WTC11 (cell line): ENCODE data around the gene ASCC1. TPM values are rescaled to one million over a fixed set of nuclear protein-coding genes. Genes with fewer than 3 reads are reported as not detected.

Experiments used
- ATAC-seq: fragments of 200-7000 bp; cut with Tn5 transposase; 2 replicates; pipeline ENCODE4 v1.10.0; 2021; ENCODE audit warnings: mild to moderate bottlenecking, moderate library complexity
- CTCF ChIA-PET: fragments of 300-600 bp; sonication (Branson Sonifier 250); formaldehyde crosslinking; loops from one replicate; lab custom pipeline; 2021; ENCODE audit warnings: antibody characterized with exemption; lab: Charles Lee
- POLR2A ChIA-PET: fragments of 350-600 bp; sonication (Branson Sonifier 250); formaldehyde crosslinking; loops from one replicate; lab custom pipeline; 2021; ENCODE audit warnings: antibody characterized with exemption; lab: Charles Lee
- DNase-seq: peaks from one replicate; pipeline ENCODE4 v3.0.0; 2021; ENCODE audit warnings: low spot score
- H3K27ac Mint-ChIP-seq: 2 replicates; pipeline ENCODE4 v1.8.0; 2021; ENCODE audit warnings: mixed read lengths
- H3K27me3 Mint-ChIP-seq: 2 replicates; pipeline ENCODE4 v1.8.0; 2021; ENCODE audit warnings: low read depth, mild to moderate bottlenecking, moderate library complexity, mixed read lengths
- H3K36me3 Mint-ChIP-seq: 2 replicates; pipeline ENCODE4 v1.8.0; 2021; ENCODE audit warnings: mixed read lengths
- H3K4me1 Mint-ChIP-seq: 2 replicates; pipeline ENCODE4 v1.8.0; 2022; ENCODE audit warnings: mixed read lengths
- H3K4me3 Mint-ChIP-seq: 2 replicates; pipeline ENCODE4 v1.8.0; 2021; ENCODE audit warnings: mild to moderate bottlenecking, moderate library complexity, mixed read lengths
- H3K9me3 Mint-ChIP-seq: 2 replicates; pipeline ENCODE4 v1.8.0; 2021; ENCODE audit warnings: mixed read lengths
- ATF1 ChIP-seq: sonication (generic); formaldehyde crosslinking; IDR thresholded peaks from 2 replicates; pipeline ENCODE4 v1.8.1; 2023; ENCODE audit warnings: mild to moderate bottlenecking, moderate library complexity, missing genetic modification reagents
- ATF2 ChIP-seq: sonication (generic); formaldehyde crosslinking; IDR thresholded peaks from 2 replicates; pipeline ENCODE4 v1.8.1; 2022; ENCODE audit warnings: low read depth, missing genetic modification reagents, borderline replicate concordance
- E2F4 ChIP-seq: sonication (generic); formaldehyde crosslinking; IDR thresholded peaks from 2 replicates; pipeline ENCODE4 v1.8.1; 2022; ENCODE audit warnings: low read depth, mild to moderate bottlenecking, moderate library complexity, missing genetic modification reagents, borderline replicate concordance
- E2F5 ChIP-seq: sonication (generic); formaldehyde crosslinking; IDR thresholded peaks from 2 replicates; pipeline ENCODE4 v1.8.1; 2022; ENCODE audit warnings: mild to moderate bottlenecking, moderate library complexity, missing genetic modification reagents
- ESRRA ChIP-seq: sonication (generic); formaldehyde crosslinking; IDR thresholded peaks from 2 replicates; pipeline ENCODE4 v1.8.1; 2022; ENCODE audit warnings: mild to moderate bottlenecking, missing genetic modification reagents, borderline replicate concordance
- ETV6 ChIP-seq: sonication (generic); formaldehyde crosslinking; IDR thresholded peaks from 2 replicates; pipeline ENCODE4 v1.8.1; 2022; ENCODE audit warnings: mild to moderate bottlenecking, missing genetic modification reagents
- MYBL2 ChIP-seq: sonication (generic); formaldehyde crosslinking; IDR thresholded peaks from 2 replicates; pipeline ENCODE4 v1.8.1; 2023; ENCODE audit warnings: mild to moderate bottlenecking, moderate library complexity, missing genetic modification reagents
- NFATC4 ChIP-seq: fragments of 250-450 bp; sonication (Bioruptor Pico); IDR thresholded peaks from 2 replicates; pipeline ENCODE4 v1.9.0; 2021; ENCODE audit warnings: mild to moderate bottlenecking
- NFE2L1 ChIP-seq: sonication (generic); formaldehyde crosslinking; IDR thresholded peaks from 2 replicates; pipeline ENCODE4 v1.8.1; 2023; ENCODE audit warnings: missing genetic modification reagents
- NR2C2 ChIP-seq: sonication (generic); formaldehyde crosslinking; IDR thresholded peaks from 2 replicates; pipeline ENCODE4 v1.8.0; 2022; ENCODE audit warnings: mild to moderate bottlenecking, missing genetic modification reagents
- PREB ChIP-seq: sonication (generic); formaldehyde crosslinking; IDR thresholded peaks from 2 replicates; pipeline ENCODE4 v1.8.1; 2022; ENCODE audit warnings: mild to moderate bottlenecking, missing genetic modification reagents, moderate library complexity, borderline replicate concordance
- TEAD4 ChIP-seq: sonication (generic); formaldehyde crosslinking; IDR thresholded peaks from 2 replicates; pipeline ENCODE4 v1.8.0; 2022; ENCODE audit warnings: mild to moderate bottlenecking, missing genetic modification reagents
- USF2 ChIP-seq: sonication (generic); formaldehyde crosslinking; IDR thresholded peaks from 2 replicates; pipeline ENCODE4 v1.8.1; 2023; ENCODE audit warnings: mild to moderate bottlenecking, missing genetic modification reagents, moderate library complexity
- ZBTB43 ChIP-seq: sonication (generic); formaldehyde crosslinking; IDR thresholded peaks from 2 replicates; pipeline ENCODE4 v1.8.1; 2023; ENCODE audit warnings: mild to moderate bottlenecking, missing genetic modification reagents
- ZNF416 ChIP-seq: fragments of 250-450 bp; sonication (Bioruptor Pico); IDR thresholded peaks from 2 replicates; pipeline ENCODE4 v1.9.0; 2021; ENCODE audit warnings: mild to moderate bottlenecking, inconsistent platforms
- total RNA-seq: library from RNA; stranded (reverse); gene quantifications from 3 replicates; pipeline ENCODE4 v1.2.3, GENCODE V29; 2021
- TF ChIP-seq, protein P1 (sequence below): sonication (generic); formaldehyde crosslinking; IDR thresholded peaks from 2 replicates; pipeline ENCODE4 v1.8.0; 2022; ENCODE audit warnings: mild to moderate bottlenecking, missing genetic modification reagents
- TF ChIP-seq, protein P2 (sequence below): fragments of 250-450 bp; sonication (Bioruptor Pico); conservative IDR thresholded peaks from 2 replicates; pipeline ENCODE4 v1.9.0; 2021; ENCODE audit warnings: mild to moderate bottlenecking

Gene ASCC1
- total RNA-seq, 1 experiment from 2014 or later: 30.4 TPM

DNA sequence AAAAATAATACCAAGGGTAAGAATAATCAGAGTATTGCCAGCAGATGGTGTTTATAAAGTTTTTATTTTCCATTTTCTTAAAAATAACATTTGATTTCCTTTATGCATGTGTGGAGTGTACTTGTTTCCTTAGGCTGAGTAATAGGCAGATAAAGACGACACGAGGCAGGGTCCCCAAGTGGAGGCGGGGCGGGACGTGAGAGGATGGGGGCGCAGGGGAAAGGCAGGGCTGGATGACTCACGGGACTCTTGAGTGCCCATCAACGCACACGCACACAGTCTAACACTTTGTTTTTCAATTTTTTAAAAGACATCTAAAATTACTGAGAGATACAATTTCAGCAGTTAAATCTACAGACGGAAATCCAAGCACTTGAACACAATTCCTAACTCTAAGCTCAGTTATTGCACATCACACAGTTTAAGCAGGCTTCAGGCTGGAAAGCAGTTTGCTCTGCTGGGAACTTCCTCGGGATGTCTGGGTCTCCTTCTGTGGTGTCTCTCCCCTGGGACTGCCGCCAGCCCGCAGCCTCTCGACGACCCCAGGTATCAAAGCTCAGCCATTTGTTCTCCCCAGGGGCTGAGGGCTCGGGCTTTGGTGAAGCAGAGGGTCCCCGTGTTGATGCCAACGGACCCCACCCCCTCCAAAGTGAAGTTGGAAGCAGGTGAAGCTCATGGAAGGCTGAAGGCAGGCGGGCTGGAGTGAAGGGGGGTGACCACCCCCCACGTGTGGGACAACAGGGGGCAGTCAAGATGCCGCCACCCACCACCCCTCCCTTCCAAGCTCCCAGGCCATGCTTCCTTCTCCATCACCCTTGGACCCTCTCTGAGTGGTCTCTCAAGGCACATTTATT, 156.9 kb downstream of the ASCC1 start:
- Mint-ChIP-seq H3K27me3 (no peaks in the 10 kb centered on the region), H3K27ac (no peak overlapping the region)
- TF ChIP-seq ESRRA (CRISPR knock-in tag) (no peak), ZBTB43 (CRISPR knock-in tag) (no peak)
- TF ChIP-seq, all 79 proteins: peak for 0
- CTCF ChIA-PET: interaction anchor here (0.5 to 5.4 kb wide), 7 partner anchors 10 to 273 kb away, joined by 3 to 75 read pairs (median 6); no protein-coding TSS in a partner anchor
- POLR2A ChIA-PET: no interaction called here
- Mint-ChIP-seq H3K4me3 (no peak overlapping the region), H3K36me3 (no peaks in the 10 kb centered on the region), H3K9me3 (no peaks in the 10 kb centered on the region), H3K4me1 (peaks cover 14% of the 10 kb centered on the region)
- no peak for DNase-seq
- ATAC-seq: no peak

DNA sequence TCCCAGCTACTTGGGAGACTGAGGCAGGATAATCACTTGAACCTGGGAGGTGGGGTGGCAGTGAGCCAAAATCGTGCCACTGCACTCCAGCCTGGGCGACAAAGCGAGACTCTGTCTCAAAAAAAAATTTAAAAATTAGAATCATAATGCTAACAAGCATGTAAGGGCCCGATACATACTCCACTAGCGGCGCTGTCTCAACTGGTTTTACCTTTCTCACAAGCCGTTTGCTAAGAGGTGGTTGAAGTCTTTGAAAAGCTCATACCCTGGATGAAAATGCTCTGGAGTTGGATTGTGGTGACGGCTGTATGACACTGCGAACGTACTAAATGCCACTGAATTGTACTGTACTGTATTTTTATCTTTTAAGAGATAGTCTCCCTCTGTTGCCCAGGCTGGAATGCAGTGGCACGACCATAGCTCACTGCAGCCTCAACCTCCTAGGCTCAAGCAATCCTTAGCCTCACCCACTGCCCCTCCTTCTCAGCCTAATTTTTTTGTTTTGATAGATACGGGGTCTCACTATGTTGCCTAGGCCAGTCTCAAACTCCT, 157.7 kb downstream of the ASCC1 start:
- no peak for ATAC-seq
- Mint-ChIP-seq H3K9me3 (no peaks in the 10 kb centered on the region), H3K27me3 (no peaks in the 10 kb centered on the region), H3K36me3 (no peaks in the 10 kb centered on the region), H3K27ac (no peak overlapping the region), H3K4me3 (no peak overlapping the region), H3K4me1 (peaks cover 14% of the 10 kb centered on the region)
- POLR2A ChIA-PET: no interaction called here
- TF ChIP-seq ESRRA (CRISPR knock-in tag) (no peak), ATF2 (CRISPR knock-in tag) (no peak), ATF1 (no peak), NFATC4 (CRISPR knock-in tag) (no peak), E2F5 (CRISPR knock-in tag) (no peak), NR2C2 (CRISPR knock-in tag) (no peak), USF2 (no peak), ZNF416 (CRISPR knock-in tag) (no peak), NFE2L1 (CRISPR knock-in tag) (no peak), E2F4 (CRISPR knock-in tag) (no peak), PREB (CRISPR knock-in tag) (no peak), MYBL2 (no peak), TEAD4 (CRISPR knock-in tag) (no peak), ETV6 (CRISPR knock-in tag) (no peak)
- TF ChIP-seq, protein P1, sequence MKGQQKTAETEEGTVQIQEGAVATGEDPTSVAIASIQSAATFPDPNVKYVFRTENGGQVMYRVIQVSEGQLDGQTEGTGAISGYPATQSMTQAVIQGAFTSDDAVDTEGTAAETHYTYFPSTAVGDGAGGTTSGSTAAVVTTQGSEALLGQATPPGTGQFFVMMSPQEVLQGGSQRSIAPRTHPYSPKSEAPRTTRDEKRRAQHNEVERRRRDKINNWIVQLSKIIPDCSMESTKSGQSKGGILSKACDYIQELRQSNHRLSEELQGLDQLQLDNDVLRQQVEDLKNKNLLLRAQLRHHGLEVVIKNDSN (CRISPR knock-in tag): no peak
- TF ChIP-seq, protein P2, sequence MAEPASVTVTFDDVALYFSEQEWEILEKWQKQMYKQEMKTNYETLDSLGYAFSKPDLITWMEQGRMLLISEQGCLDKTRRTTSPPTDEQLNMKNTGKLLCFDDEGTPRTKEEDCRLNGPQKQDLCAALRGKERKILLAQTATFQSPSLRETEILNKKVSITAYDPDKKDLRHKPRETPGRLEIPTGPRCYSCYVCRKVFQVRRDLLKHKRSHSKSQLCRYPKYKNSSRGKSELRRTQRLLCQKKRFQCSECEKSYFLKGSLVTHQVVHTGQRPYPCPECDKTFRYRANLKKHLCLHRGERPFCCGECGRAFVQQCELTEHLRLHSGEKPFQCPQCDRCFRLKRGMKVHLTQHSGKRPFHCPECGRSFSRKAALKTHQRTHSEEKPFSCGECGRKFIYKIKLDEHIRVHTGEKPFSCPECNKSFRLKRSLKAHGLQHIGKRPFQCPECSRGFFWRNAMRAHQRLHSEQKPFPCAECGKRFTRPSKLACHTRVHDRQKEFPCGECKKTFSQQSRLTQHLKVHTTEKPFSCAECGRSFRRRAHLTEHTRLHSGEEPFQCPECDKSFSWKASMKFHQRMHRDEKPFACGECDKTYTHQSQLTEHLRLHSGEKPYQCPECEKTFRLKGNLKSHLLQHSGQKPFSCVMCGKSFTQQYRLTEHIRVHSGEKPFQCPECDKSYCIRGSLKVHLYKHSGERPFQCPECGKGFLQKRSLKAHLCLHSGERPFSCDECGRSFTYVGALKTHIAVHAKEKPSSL: no peak
- DNase-seq: no peak
- CTCF ChIA-PET: interaction anchor here (1.1 to 5.4 kb wide), 5 partner anchors 9 to 162 kb away, joined by 4 to 75 read pairs (median 14); no protein-coding TSS in a partner anchor
